Neural progenitor cell (in vitro differentiated cells): ENCODE data around the gene CACNA1C. TPM values are rescaled to one million over a fixed set of nuclear protein-coding genes. Genes with fewer than 3 reads are reported as not detected.
"Not testable (repeated sequence)": the region's sequence is repeated elsewhere in the genome, so short reads cannot be mapped to it uniquely, and the experiment has no call there.

ENCODE experiments used
- DNase-seq: peaks from one replicate; pipeline ENCODE4 v3.0.0-alpha.2; 2016; ENCODE audit warnings: low spot score
- H2AFZ ChIP-seq: fragments of 200-600 bp; sonication (generic); replicated peaks from 2 replicates; pipeline ENCODE4 v1.6.1; 2016; ENCODE audit warnings: antibody characterized with exemption
- H3F3A ChIP-seq: fragments of 200-600 bp; sonication (generic); 2 replicates; pipeline ENCODE4 v1.6.1; 2016; ENCODE audit warnings: antibody characterized with exemption, low read depth
- H3K27ac ChIP-seq: fragments of 200-600 bp; sonication (generic); 2 replicates; pipeline ENCODE4 v1.5.1; 2016; ENCODE audit warnings: mild to moderate bottlenecking
- H3K27me3 ChIP-seq: fragments of 200-600 bp; sonication (generic); 2 replicates; pipeline ENCODE4 v1.6.1; 2016; ENCODE audit warnings: mild to moderate bottlenecking, moderate library complexity
- H3K36me3 ChIP-seq: fragments of 200-600 bp; sonication (generic); 2 replicates; pipeline ENCODE4 v1.5.1; 2016
- H3K4me1 ChIP-seq: fragments of 200-600 bp; sonication (generic); 2 replicates; pipeline ENCODE4 v1.6.1; 2016; ENCODE audit warnings: mixed run types
- H3K4me2 ChIP-seq: fragments of 200-600 bp; sonication (generic); 2 replicates; pipeline ENCODE4 v1.6.1; 2016
- H3K4me3 ChIP-seq: fragments of 200-600 bp; sonication (generic); 2 replicates; pipeline ENCODE4 v1.5.1; 2016
- H3K79me2 ChIP-seq: fragments of 200-600 bp; sonication (generic); 2 replicates; pipeline ENCODE4 v1.6.1; 2016; ENCODE audit warnings: low read depth
- H3K9ac ChIP-seq: fragments of 200-600 bp; sonication (generic); 2 replicates; pipeline ENCODE4 v1.6.1; 2016
- H3K9me3 ChIP-seq: fragments of 200-600 bp; sonication (generic); 2 replicates; pipeline ENCODE4 v1.5.1; 2016; ENCODE audit warnings: low read depth
- H4K20me1 ChIP-seq: fragments of 200-600 bp; sonication (generic); 2 replicates; pipeline ENCODE4 v1.6.1; 2016; ENCODE audit warnings: low read depth
- H3K27ac Mint-ChIP-seq: 3 replicates; pipeline ENCODE4 v1.8.0; 2021; ENCODE audit warnings: mixed read lengths
- H3K27me3 Mint-ChIP-seq: 2 replicates; pipeline ENCODE4 v1.8.0; 2022; ENCODE audit warnings: low read depth, mild to moderate bottlenecking, inconsistent platforms, moderate library complexity, mixed read lengths; ENCODE audit not compliant: insufficient read depth
- H3K36me3 Mint-ChIP-seq: 3 replicates; pipeline ENCODE4 v1.8.0; 2021; ENCODE audit warnings: mixed read lengths
- H3K4me1 Mint-ChIP-seq: 3 replicates; pipeline ENCODE4 v1.8.0; 2021; ENCODE audit warnings: mixed read lengths
- H3K4me3 Mint-ChIP-seq: 3 replicates; pipeline ENCODE4 v1.8.0; 2021; ENCODE audit warnings: mild to moderate bottlenecking, moderate library complexity, mixed read lengths
- H3K9me3 Mint-ChIP-seq: 3 replicates; pipeline ENCODE4 v1.8.0; 2020; ENCODE audit warnings: mixed read lengths
- CTCF ChIP-seq: fragments of 200-600 bp; sonication (generic); IDR thresholded peaks from 2 replicates; pipeline ENCODE4 v1.5.1; 2017; ENCODE audit warnings: antibody characterized with exemption, mild to moderate bottlenecking
- EZH2 ChIP-seq: fragments of 200-600 bp; sonication (generic); IDR thresholded peaks from 2 replicates; pipeline ENCODE4 v1.6.1; 2017; ENCODE audit warnings: antibody characterized with exemption, mild to moderate bottlenecking, moderate library complexity
- EZH2phosphoT487 ChIP-seq: fragments of 200-600 bp; sonication (generic); IDR thresholded peaks from 2 replicates; pipeline ENCODE4 v1.6.1; 2017; ENCODE audit warnings: antibody characterized with exemption
- total RNA-seq: library from RNA; depleted of rRNA; stranded (reverse); fragments of >200 nt; gene quantifications from 2 replicates; pipeline ENCODE4 v1.2.3, GENCODE V29; 2015; ENCODE audit warnings: low replicate concordance

The CACNA1C gene
- total RNA-seq, 1 donor from 2014 or later = 2.7 TPM

GRCh38 chr12:2255311-2255710, 202.5 kb downstream of the CACNA1C start:
- H3K4me1 ChIP-seq = peaks cover 6% of the 10 kb centered on the region
- DNase-seq = no peak
- H3K4me2 ChIP-seq = no peak overlapping the region
- H3K27ac Mint-ChIP-seq = no peak overlapping the region
- peaks cover 2% of the 10 kb centered on the region for H3K36me3 Mint-ChIP-seq
- H3K9ac ChIP-seq = no peak overlapping the region
- H3K4me3 Mint-ChIP-seq = no peak overlapping the region
- no peaks in the 10 kb centered on the region for H3K79me2 ChIP-seq
- H3F3A ChIP-seq = peaks cover 3% of the 10 kb centered on the region
- no peak overlapping the region for H3K4me3 ChIP-seq
- peaks cover 11% of the 10 kb centered on the region for H3K4me1 Mint-ChIP-seq
- peaks cover 6% of the 10 kb centered on the region for H3K9me3 Mint-ChIP-seq
- peaks cover 5% of the 10 kb centered on the region for H3K27me3 Mint-ChIP-seq
- no peaks in the 10 kb centered on the region for H4K20me1 ChIP-seq
- H3K9me3 ChIP-seq = peaks cover 4% of the 10 kb centered on the region
- TF ChIP-seq EZH2phosphoT487 (no peak), EZH2 (no peak), CTCF (no peak)
- H3K27me3 ChIP-seq = no peaks in the 10 kb centered on the region
- H2AFZ ChIP-seq = no peak overlapping the region
- H3K27ac ChIP-seq = no peak overlapping the region
- no peaks in the 10 kb centered on the region for H3K36me3 ChIP-seq

DNA sequence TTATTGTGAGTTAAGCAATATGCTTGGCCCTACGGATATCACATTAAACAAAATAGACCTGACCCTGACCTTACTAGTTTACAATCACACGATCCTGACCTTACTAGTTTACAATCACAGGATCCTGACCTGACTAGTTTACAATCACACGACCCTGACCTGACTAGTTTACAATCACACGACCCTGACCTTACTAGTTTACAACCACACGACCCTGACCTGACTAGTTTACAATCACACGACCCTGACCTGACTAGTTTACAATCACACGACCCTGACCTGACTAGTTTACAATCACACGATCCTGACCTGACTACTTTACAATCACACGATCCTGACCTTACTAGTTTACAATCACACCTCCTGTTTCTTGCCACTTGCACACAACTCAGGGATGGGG, 202.9 kb downstream of the CACNA1C start:
- not testable (repeated sequence) for H3K27me3 Mint-ChIP-seq, H3K4me3 ChIP-seq, H4K20me1 ChIP-seq, H3K4me2 ChIP-seq, H2AFZ ChIP-seq, H3F3A ChIP-seq, H3K9ac ChIP-seq, H3K4me3 Mint-ChIP-seq, H3K36me3 Mint-ChIP-seq, H3K79me2 ChIP-seq, H3K27ac Mint-ChIP-seq, H3K9me3 ChIP-seq, H3K4me1 ChIP-seq, H3K27ac ChIP-seq, H3K36me3 ChIP-seq, H3K27me3 ChIP-seq, H3K9me3 Mint-ChIP-seq
- peak; percentile 48 for DNase-seq
- H3K4me1 Mint-ChIP-seq = peaks cover 11% of the 10 kb centered on the region

GRCh38 chr12:2256453-2256852, 203.7 kb downstream of the CACNA1C start:
- no peak for DNase-seq
- Histone ChIP-seq H4K20me1 (no peaks in the 10 kb centered on the region), H3K9ac (no peak overlapping the region), H3K4me2 (no peak overlapping the region), H3K27me3 (no peaks in the 10 kb centered on the region), H3K27ac (no peak overlapping the region), H3F3A (peaks cover 3% of the 10 kb centered on the region), H3K79me2 (no peaks in the 10 kb centered on the region), H3K36me3 (no peaks in the 10 kb centered on the region), H3K4me1 (peaks cover 6% of the 10 kb centered on the region), H3K9me3 (peaks cover 4% of the 10 kb centered on the region), H2AFZ (no peak overlapping the region), H3K4me3 (no peak overlapping the region)
- TF ChIP-seq CTCF (no peak), EZH2phosphoT487 (no peak), EZH2 (no peak)
- no peak overlapping the region for H3K27ac Mint-ChIP-seq
- H3K4me3 Mint-ChIP-seq = no peak overlapping the region
- peaks cover 11% of the 10 kb centered on the region for H3K4me1 Mint-ChIP-seq
- H3K36me3 Mint-ChIP-seq = peaks cover 2% of the 10 kb centered on the region
- peaks cover 6% of the 10 kb centered on the region for H3K9me3 Mint-ChIP-seq
- peaks cover 5% of the 10 kb centered on the region for H3K27me3 Mint-ChIP-seq

- Mint-ChIP-seq H3K4me3 (no peak overlapping the region), H3K27ac (no peak overlapping the region), H3K36me3 (peaks cover 2% of the 10 kb centered on the region), H3K4me1 (peaks cover 7% of the 10 kb centered on the region), H3K27me3 (peaks cover 5% of the 10 kb centered on the region), H3K9me3 (peaks cover 6% of the 10 kb centered on the region)
- no peaks in the 10 kb centered on the region for H3K36me3 ChIP-seq
- H3F3A ChIP-seq = peaks cover 3% of the 10 kb centered on the region
- H4K20me1 ChIP-seq = no peaks in the 10 kb centered on the region
- no peaks in the 10 kb centered on the region for H3K79me2 ChIP-seq
- no peaks in the 10 kb centered on the region for H3K27me3 ChIP-seq
- no peak overlapping the region for H3K9ac ChIP-seq
- no peak overlapping the region for H3K4me3 ChIP-seq
- H3K4me2 ChIP-seq = no peak overlapping the region
- peaks cover 3% of the 10 kb centered on the region for H3K4me1 ChIP-seq
- H2AFZ ChIP-seq = no peak overlapping the region
- no peak overlapping the region for H3K27ac ChIP-seq
- no peak for DNase-seq
- H3K9me3 ChIP-seq = peaks cover 4% of the 10 kb centered on the region
- TF ChIP-seq EZH2phosphoT487 = no peak
- TF ChIP-seq CTCF = no peak
- no peak for TF ChIP-seq EZH2
Measured at GRCh38 chr12:2256915-2257314, 204.1 kb downstream of the CACNA1C start.
